Measurements from ENCODE around the gene HPCA. TPM values are rescaled to one million over a fixed set of nuclear protein-coding genes. Genes with fewer than 3 reads are reported as not detected.

HPCA gene
- total RNA-seq = under 1 TPM in 1 of 4 donors, not detected in 3; 0.88 TPM

DNA sequence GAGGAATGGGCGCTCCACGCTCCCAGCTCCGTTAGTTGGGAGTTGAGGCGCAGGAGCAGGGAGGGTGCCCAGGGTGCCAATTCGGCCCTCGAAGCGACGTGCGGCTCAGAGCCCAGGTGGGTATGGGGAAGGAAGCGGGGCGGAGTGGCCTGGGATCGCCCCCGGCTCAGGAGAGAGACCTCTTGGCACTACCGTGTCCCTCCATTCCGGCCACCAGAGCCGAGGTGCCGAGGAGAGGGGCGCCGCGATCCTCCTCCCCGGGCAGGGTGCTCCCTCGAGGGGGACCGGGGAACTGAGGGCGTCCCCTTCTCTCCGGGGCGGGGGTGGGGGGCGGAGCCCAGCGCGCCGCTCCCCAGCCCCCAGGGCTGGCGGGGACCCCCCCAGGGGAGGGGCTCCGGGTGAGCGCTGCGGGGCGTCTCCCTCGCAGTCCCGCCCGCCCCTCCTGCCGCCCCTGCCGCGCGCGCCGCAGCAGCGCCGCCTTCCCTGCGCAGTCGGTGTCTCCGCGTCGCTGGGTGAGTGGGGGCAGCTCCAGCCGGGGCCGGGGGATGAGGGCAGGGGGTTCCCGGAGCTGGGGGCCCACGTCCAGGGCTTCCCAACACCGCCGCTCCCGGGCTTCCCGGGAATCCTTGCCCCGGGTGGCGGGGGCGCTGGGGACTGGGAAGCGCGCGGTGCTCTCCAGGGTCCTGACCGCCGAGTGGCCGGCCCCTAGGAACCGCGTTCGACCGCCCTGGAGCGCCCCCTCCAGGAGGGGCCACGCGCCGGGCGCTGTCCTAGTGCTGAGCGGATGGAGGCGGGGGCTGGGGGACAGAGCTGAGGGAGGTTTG is at the start of gene HPCA:
HPCA (plus strand) TSS at position 488 of the 824 bp plus-strand sequence. CDS start 2,408 bp downstream, outside the sequence.
- TF ChIP-seq, protein P1, sequence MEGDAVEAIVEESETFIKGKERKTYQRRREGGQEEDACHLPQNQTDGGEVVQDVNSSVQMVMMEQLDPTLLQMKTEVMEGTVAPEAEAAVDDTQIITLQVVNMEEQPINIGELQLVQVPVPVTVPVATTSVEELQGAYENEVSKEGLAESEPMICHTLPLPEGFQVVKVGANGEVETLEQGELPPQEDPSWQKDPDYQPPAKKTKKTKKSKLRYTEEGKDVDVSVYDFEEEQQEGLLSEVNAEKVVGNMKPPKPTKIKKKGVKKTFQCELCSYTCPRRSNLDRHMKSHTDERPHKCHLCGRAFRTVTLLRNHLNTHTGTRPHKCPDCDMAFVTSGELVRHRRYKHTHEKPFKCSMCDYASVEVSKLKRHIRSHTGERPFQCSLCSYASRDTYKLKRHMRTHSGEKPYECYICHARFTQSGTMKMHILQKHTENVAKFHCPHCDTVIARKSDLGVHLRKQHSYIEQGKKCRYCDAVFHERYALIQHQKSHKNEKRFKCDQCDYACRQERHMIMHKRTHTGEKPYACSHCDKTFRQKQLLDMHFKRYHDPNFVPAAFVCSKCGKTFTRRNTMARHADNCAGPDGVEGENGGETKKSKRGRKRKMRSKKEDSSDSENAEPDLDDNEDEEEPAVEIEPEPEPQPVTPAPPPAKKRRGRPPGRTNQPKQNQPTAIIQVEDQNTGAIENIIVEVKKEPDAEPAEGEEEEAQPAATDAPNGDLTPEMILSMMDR (IDR thresholded peaks at IDR 0.05; ENCODE audit: low read depth) = no peak

DNA sequence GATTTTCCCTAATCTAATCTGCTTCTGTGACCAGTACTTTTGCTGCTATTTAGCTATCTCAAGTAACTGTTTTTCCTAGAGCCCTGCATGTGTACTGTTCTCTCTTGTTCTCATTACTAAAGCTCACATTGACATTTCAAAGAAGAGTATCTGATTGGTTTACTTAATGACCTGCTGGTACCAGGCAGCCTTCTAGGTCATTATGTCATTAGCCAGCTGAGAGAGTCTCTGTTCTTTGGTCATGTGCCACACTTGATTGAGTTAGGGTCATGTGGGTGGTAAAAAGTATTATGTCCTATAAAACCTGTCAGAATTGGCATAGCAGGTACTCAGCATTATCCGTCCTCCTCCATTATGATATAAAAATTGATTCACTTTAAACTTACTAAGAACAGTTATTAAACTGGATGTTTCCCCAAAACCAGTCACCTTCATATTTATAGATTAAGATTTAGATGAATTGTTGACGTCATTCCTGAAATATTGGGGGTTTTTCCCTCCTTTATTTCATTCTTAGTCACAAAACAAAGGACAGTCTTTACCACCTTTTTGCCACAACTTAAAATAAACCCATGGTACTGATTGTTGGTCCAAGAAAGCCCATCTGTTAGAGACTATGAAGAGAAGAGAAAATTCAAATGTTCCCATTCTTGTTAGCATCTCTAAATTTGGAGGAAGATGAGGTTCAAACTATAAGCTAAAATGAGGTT is 37.8 kb upstream of the HPCA start:
- TF ChIP-seq, protein P1 (IDR thresholded peaks at IDR 0.05; ENCODE audit: low read depth) = no peak

DNA sequence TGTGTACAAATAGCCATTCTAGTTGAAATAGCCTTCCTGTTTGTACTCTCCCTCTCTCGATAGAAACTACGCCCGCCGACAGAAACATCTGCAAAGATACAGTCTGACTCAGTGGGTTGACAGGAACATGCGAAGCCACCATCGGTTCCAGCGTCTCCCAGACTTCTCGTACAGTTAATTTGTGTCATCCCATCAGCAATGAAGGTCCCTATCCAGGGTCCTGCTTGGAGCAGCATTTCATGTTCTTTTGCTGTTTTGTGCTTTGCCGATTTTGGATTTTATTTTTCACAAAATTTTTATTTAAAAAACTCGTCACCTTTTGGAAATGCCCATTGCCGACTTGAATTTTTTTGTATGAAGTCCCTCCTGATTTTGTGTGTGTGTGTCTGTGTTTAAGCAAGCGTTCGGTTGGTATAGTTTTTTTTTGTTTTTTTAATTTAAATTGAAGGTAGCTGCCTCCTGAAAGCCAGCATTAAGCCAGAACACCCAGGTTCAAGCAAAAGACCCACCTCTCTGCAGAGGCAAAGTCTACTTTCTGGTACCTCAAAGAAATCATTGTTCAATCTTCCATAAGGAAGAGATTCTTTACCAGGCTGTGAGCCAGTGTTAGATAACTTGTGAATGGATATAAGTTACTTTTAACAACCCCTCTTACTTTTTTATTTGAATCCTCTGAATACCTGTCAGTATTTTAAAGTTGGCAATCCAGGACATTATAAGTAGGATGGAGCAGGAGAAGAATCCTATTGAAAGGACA is 30.3 kb upstream of the HPCA start:
- TF ChIP-seq, protein P1 (IDR thresholded peaks at IDR 0.05; ENCODE audit: low read depth) = no peak

DNA sequence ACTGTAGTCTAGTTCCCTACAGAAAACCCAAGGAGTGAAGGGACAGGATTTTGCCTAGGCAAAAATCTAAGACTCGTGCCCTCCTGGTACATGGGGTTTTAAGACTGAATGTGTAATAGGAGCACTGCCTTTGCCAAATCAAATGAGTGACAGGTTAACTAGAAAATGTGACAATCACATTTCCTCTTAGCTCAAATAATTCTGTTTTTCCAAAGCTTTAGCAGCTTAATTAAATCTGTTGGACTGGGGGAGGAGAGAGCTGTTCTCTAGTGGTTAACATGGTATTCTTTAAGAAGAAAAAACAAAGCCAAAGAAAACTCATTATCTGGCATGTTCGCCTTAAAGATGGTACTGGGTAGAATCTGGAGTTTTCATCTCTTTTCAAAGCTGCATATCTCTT is 28.2 kb upstream of the HPCA start:
- TF ChIP-seq, protein P1 (IDR thresholded peaks at IDR 0.05; ENCODE audit: low read depth) = no peak

DNA sequence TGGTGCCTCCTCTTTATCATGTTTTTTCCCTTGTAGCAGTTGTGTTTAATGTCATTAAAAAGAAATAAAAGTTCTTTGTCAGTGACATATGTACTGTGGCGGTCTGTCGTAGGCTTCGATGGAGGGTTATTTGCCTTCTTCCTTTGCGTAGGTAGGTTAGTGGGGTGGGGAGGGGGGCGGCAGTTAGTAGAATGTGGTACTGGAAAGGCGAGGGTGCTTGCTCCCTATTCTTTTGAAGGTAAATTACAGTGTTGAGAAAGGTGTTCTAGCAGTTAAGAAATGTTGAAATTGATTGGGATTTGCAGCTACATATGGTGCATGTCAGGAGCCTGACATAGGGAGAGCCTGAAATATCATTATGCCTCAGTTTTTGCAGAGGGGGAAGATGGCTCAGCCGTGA is 27.5 kb upstream of the HPCA start:
- TF ChIP-seq, protein P1 (IDR thresholded peaks at IDR 0.05; ENCODE audit: low read depth) = no peak

DNA sequence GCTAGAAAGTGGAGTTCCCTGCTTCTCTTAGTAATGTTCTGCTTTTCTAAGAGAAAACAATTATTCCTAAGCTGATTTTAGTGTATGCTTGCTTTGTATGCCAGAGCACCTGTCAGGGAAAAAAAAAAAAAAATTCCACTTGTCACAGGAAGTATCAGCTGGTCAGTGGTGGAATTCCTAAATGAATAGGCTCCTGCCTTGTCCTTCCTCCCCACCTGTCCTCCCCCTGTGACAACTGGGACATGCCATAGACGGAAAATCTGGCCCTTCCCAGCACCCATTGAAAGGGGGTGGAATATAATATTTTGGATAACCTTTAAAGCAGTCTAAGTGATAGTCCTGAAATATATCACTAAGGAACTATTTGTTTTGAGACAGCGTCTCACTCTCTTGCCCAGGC is 26.4 kb upstream of the HPCA start:
- TF ChIP-seq, protein P1 (IDR thresholded peaks at IDR 0.05; ENCODE audit: low read depth) = no peak

DNA sequence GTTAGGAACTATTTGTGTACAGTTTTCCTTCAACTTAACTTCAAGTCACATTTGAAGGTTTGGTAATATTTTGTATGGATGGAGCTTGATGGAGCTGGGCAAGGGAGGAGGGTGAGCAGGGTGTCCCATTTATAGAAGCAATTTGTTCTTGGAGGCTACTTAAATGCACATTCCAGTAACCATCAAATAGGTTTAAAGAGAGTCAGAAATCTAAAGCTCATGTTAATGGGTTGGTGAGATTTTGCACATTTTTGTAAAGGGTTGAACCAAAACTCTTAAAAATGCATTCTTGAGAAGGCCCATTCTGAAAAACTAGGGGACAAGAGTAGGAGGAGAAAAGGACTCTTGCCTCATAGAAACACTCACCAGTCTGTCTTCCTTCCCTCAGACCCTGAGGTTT is 25.7 kb upstream of the HPCA start:
- TF ChIP-seq, protein P1 (IDR thresholded peaks at IDR 0.05; ENCODE audit: low read depth) = no peak

Measured in subcutaneous adipose tissue (tissue), 4 donors.